ENCODE data around the gene ADAMTS12.
A peak's percentile ranks its signal among the peaks of the same experiment; 100 is the strongest.

ADAMTS12 gene

DNA sequence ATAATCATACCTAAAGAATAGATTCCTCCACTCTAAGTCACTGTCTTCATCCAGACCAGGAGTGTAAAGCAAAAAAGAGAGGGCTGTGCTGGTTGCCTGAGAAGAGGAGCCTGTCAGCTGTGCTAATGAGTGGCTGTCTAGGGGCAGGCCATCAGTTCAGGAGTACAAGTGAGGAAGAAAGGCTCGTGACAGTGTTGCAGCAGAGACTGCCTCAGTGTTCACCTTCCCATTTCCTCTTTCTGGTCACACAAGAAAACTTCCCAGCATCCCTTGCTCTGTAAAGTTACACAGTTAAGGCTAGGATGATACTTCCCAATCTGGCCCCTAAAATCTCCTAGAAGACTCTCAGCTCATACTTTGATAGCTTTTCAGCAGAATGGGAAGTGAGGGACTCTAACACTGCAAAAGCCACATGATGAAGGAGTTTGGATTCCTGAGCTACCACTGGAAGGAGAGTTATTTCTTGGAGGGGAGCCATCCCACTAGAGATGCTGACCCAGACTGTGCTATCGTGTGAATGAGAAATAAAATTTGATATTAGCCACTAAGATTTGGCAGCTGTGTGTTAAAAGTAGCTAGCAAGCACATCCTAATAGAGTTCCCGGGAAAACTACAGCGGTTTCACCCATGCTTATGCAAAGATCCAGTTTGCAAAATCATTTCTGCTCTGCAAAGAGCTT, 67.1 kb downstream of the ADAMTS12 start:
- DNase-seq, result no peak

DNA sequence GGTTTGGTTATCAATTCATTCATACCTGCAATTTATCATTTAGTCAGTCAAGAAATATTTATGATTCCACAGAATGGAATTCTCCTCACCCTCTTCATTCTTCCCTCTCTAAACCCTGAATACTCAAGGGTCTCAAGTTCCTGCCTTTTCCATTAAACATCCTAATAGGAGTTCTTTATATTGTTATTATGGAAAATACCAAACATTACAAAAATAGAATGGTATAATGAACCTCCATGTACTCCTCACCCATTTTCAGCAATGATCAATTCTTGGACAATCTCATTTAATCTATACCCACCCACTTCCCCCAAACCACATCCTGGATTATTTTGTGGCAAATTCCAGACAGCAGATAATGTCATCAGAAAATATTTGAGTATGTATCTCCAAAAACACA, 74.5 kb downstream of the ADAMTS12 start:
- in situ Hi-C loops (cut with HindIII; ENCODE audit: low pct_ligation_motif_present, low pct_unique_long_range_greater_than_20kb, low sequenced_read_pairs), result no loop called here
- no peak for DNase-seq

More for the DNA sequence above, 67.1 kb downstream of the ADAMTS12 start:
- in situ Hi-C loops (cut with HindIII; ENCODE audit: low pct_ligation_motif_present, low pct_unique_long_range_greater_than_20kb, low sequenced_read_pairs), result no loop called here

DNA sequence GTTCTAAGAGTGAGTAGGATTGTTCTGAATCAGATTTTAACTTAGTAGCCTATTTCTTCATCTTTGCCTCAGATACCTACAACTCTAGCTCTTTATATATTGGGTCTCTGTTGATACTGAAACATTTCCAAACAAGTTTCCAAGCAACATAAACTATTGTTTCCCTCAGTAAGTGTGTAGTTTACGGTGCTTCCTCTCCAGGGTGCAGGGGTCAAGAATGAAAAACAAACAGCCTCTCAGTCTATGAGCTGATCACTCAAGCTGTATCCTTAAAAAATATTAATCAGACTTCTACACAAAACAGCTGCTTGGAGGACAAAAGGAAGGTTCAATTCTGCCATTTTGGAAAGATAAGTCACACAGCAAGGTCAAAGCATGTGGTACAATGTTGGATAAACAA, 75.0 kb downstream of the ADAMTS12 start:
- in situ Hi-C loops (cut with HindIII; ENCODE audit: low pct_ligation_motif_present, low pct_unique_long_range_greater_than_20kb, low sequenced_read_pairs), result no loop called here
- no peak for DNase-seq

DNA sequence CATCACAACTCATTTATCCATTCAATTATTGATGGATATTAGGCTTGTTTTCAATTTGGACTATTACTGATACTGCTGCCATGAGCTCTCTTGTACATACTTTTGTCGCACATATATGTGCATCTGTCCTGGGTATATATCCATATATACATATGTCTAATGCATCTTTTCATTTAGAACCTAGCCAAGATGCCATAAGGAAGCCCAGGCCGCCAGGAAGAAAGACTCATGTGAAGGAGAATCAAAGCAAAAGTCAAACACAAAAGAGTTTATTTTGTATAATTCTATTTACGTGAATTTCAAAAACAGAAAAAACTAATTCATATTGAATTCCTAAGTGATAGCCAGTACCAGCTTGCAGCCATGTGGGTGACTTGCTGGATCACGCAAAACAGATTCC, 79.0 kb downstream of the ADAMTS12 start:
- in situ Hi-C loops (cut with HindIII; ENCODE audit: low pct_ligation_motif_present, low pct_unique_long_range_greater_than_20kb, low sequenced_read_pairs), result no loop called here
- DNase-seq, result no peak

DNA sequence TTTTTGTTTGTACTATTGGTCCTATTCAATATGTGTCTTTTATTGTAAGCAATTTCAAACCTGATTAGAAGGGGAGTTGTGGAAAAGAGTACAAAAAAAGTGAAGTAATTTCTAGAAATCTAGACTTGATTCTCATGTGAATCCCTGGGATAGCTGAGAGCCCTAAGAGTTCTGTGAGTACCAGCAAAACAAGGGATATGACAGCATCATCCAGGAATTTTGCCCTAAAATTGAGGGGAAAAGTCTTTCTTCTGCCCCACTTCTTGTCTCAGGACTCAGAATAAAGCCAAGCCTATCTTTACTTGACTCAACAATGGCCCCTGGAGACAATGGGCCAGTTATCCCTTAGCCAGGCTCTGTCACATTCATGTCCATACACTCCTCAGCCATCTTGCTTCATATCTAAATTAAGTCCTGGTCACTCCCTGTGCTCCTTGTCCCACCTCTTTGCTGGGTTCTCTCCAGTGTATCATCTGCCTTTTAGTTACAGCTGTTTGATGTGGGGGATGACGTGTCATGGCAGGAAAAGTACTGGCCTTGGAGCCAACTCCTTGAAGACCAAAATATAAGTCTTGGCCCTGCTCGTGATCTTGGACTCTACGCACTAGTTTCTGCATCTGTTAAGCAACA, 81.2 kb downstream of the ADAMTS12 start:
- no peak for DNase-seq
- in situ Hi-C loops (cut with HindIII; ENCODE audit: low pct_ligation_motif_present, low pct_unique_long_range_greater_than_20kb, low sequenced_read_pairs), result no loop called here

DNA sequence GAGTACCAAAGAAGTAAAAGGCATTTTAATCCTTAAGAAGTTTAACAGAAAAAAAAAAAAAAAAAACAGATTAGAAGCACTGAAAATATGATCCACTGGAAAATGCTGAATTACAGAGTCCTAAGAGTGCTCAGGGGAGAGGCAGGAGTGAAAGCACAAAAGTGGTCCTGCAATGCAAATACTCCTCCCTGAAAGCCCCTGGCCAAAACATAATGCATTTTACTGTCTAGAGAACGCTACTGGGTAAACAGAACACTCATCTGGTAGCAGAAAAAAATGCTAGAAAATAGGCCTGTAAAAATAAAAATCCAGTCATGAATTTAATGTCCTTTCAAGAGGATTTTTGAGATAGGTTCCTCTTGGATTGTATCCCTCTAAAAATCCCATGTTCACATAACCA, 81.9 kb downstream of the ADAMTS12 start:
- in situ Hi-C loops (cut with HindIII; ENCODE audit: low pct_ligation_motif_present, low pct_unique_long_range_greater_than_20kb, low sequenced_read_pairs), result no loop called here
- no peak for DNase-seq

DNA sequence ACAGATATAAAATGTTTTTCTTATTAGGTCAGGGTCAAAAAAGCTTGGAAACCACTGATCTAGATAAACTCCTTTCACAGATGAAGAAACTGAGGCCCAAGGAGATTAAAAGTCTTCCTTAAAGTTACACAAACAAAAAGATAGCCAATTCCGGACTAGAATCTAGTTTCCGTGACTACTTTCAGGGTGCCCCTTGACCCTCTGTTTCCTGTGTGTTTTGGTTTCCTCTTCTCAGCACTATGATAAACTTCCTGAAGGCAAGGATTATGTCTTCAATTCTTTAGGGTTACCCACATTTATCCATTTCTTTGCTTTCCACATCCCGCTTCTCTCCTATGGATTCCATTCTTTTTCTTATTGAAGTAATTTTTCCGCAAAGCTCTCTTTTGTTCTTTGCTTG, 83.1 kb downstream of the ADAMTS12 start:
- DNase-seq, result no peak
- in situ Hi-C loops (cut with HindIII; ENCODE audit: low pct_ligation_motif_present, low pct_unique_long_range_greater_than_20kb, low sequenced_read_pairs), result no loop called here

DNA sequence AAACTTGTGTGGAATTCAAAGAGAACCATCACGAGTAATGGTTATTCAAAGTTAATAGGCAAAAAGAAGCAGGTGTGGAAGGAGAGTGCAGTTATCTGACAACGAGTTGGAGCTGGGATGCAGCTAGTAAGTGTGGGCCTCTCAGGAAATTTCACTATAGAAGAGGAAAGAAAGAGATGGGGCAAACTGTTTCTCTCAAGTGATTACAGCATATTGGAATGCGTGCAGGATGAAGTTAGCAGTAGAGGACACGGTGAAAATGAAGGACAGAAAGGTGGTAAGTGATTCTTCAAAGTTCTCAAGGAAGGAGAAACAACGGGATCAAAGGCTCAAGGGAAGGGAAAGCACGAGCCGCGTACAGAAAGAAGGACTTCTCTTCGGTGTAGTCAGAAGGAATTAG, 84.0 kb downstream of the ADAMTS12 start:
- in situ Hi-C loops (cut with HindIII; ENCODE audit: low pct_ligation_motif_present, low pct_unique_long_range_greater_than_20kb, low sequenced_read_pairs), result no loop called here
- DNase-seq, result no peak

DNA sequence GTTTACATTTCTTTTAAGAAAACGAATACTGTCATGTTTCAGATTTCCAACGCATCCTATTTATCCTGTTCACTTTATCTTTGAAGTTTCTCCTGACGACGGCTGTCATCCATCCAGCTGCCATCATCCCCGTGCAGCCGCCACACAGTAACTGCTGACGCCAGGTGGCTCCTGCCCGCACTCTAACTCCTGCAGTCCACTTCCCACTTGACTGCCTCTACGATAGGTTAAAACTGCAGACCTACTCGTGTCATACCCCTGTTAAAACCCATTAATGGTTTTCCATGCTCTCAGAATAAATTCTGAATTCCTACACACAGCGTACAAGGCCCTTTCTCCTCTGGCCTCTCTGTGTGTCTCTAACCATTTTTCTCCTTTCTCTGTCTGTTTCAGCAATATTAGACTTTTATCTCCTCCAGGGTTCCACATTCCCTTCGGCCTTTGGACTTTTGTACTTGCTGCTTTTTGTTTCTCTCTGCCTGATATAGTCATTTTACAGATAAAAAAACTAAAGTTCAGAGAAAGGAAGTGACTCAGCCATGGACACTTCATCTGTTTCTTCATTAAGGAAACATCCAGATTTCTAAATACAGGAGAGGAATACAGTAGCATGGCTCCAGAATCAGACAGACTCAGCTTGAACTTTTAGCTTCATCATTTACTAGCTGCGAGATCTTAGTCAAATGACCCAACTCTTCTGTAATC, 84.9 kb downstream of the ADAMTS12 start:
- DNase-seq, result no peak
- in situ Hi-C loops (cut with HindIII; ENCODE audit: low pct_ligation_motif_present, low pct_unique_long_range_greater_than_20kb, low sequenced_read_pairs), result no loop called here

DNA sequence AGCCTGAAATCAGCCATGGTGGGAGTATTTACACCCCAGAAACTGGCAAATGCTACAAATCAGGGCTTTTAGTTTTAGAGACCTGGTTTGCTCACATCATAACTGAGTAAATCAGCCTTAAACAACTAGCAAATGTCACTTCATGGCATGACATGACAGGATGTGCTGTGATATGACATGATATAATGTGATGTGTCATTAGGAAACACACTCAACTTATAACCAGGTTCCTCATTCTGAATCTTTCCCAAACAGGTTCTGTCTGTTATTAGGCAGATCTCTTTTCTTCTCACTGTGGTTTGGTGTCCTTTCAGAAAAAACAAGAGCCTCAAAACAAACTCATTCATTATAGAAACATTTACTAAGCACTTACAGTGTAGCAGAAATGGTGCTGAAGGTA, 90.5 kb downstream of the ADAMTS12 start:
- DNase-seq, result no peak
- in situ Hi-C loops (cut with HindIII; ENCODE audit: low pct_ligation_motif_present, low pct_unique_long_range_greater_than_20kb, low sequenced_read_pairs), result no loop called here

DNA sequence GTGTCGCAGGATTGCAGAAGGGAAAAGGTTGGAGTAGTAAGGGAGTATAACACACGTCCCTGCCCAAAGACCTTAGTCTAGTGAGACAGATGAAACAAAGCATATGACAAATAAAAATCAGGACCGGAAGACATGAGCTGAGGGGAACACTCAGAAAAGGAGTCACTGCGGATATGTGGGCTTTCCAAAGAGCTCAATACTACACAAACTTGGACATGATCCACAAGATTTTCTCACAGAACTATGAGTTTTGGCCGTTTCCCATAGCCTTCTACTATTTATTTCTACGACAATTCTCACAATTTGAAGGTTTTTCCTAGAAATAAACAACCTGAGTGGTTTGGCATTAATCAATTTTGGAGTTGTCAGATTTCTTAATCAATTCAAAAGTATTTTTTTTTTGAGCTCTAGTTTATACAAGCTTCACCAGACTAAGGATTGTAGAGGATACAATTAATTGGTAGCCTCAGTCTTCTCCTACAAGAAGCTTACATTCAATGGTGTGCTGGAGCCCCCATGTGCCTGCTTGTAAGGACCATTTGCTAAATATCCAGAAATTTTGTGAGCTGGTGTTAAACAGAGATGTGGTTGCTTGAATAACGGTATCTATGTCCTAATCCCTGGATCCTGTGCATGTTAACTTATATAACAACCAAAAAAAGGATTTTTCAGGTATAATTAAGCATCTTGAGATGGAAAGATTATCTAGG, 91.4 kb downstream of the ADAMTS12 start:
- no peak for DNase-seq
- in situ Hi-C loops (cut with HindIII; ENCODE audit: low pct_ligation_motif_present, low pct_unique_long_range_greater_than_20kb, low sequenced_read_pairs), result no loop called here

DNA sequence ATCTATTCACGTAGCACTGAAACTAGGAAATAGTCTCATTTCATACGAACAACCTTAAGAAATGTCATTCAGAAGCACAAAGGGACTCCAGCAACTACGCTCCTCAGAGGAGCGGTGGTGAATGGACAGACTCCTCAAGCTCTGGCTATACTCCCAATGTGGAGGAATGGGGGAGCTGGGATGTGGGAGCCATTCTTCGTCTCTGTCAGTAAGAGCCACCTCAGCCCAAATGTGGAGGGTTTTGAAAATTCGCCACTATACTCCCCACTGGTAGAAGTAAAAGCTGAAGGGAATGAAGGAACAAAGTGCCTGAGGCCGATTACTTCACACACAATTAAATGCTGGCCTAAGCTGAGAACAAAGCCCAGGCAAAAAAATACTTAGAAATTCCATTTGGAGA, 96.3 kb downstream of the ADAMTS12 start:
- in situ Hi-C loops (cut with HindIII; ENCODE audit: low pct_ligation_motif_present, low pct_unique_long_range_greater_than_20kb, low sequenced_read_pairs), result no loop called here
- no peak for DNase-seq

DNA sequence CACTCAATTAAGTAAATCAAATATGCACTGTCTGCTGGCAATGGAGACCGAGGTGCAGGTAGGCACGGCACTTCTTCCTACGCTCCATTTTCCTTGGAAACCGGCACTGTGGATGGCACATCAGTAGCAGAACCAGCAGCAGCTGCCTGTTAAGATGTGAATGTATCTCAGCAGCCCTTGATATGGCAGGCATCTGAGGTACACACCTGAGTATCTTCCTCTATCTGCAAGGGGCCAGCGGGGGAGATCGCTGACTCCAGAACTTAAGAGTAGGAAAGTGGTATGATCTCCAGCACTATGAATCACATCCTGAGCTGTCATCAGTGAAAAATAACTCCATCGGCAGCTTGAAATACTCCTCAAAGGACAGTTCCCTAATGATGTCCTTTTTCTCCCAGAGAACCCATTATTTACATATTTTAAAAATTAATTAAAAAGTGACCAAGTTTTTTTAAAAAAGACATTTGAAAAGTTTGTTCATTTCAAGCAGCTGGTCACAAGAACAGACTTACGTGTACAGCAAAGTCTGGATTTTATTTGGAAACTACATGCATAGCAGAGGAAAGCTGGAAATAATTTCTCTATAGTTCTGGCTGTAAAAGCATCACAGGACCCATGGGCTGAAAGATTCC, 97.1 kb downstream of the ADAMTS12 start:
- DNase-seq, result no peak
- in situ Hi-C loops (cut with HindIII; ENCODE audit: low pct_ligation_motif_present, low pct_unique_long_range_greater_than_20kb, low sequenced_read_pairs), result no loop called here

DNA sequence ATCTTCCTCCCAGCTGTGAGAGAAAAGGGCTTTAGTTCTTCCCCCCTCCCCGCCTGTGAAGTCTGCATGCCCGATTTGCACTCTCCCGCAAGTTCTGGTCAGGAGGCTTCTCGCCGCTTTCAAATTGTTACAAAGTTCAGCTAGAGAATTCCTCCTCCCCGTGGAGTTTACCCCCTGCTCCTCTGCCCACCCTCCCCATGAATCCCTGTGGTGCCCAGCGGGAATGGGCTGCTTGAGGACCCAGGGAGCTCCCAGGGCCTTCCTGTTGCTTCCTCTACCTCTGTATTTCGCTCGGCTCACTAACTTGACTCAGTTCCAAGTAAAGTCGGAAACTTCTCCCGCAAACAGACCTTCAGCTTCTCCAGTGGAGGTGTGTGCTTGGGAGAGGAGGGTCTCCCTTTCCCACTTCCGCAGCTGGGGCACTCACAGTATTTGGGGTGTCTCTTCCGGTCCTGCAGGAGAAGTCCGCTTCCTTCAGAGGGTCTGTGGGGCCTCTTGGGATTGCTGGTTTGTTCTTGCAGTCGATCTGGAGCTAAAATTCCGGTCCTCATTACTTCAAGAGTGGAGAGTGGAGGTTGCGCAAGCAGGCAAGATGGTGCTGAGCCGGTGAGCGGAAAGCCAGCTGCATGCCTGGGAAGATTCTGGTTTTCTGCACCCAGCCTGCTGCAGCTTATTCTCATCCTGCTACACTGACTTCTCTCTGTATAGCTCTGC, 97.8 kb downstream of the ADAMTS12 start:
- in situ Hi-C loops (cut with HindIII; ENCODE audit: low pct_ligation_motif_present, low pct_unique_long_range_greater_than_20kb, low sequenced_read_pairs), result no loop called here
- no peak for DNase-seq

DNA sequence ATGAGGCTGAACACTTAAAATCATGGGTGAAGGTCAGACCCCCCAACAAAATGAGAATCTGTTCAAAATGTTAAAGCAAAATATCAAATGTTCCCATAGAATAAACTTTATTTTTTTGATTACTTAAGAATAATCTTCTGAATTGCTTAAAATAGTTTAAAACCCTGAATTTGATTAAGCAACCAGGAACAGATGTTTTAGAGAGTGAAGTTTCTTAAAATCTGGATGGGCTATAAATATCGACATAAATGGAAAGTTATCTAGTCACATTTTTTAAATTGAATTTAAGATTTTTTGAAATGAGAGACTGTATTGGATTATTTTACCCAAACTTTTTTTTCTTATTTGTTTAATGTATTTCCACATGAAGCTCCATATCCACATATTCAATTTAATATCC, 98.5 kb downstream of the ADAMTS12 start:
- DNase-seq, result no peak
- in situ Hi-C loops (cut with HindIII; ENCODE audit: low pct_ligation_motif_present, low pct_unique_long_range_greater_than_20kb, low sequenced_read_pairs), result no loop called here

DNA sequence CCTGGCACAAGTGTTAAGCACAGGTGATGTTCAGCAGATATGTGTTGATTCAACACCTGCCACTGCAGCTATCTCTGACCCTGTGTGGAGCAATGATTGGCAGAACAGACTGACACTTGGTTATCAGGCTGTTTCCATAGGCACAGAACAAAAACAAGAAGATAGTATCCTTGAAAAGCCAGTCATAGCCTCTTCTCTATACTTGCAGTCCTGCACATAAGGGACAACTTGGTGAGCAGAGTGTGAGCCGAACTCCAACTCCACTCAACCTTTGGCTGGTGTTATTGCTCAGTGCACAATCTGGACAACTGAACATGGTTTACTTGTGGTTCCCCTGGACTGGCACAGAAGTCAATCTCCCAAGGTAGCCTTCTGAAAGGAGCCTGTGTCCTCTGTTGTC, 99.2 kb downstream of the ADAMTS12 start:
- in situ Hi-C loops (cut with HindIII; ENCODE audit: low pct_ligation_motif_present, low pct_unique_long_range_greater_than_20kb, low sequenced_read_pairs), result no loop called here
- DNase-seq, result no peak

DNA sequence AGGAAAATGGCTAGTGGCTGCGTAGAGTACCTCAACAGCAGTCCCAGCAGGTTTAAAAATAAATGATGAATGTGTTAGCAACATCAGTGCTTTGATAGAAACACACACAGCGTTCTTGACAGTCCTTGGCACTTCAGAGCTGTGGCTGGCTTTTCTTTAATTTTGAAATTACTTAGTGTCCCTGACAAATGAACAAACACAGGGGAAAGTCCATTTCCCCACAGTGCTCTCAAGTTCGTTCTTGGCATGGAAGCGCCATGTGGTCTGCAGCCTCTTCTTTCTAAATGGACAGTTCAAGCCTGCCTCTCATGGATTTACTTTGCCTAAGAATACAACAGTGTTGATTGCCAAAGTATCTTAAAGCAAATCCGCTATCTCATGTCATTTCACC, 102.2 kb downstream of the ADAMTS12 start:
- in situ Hi-C loops (cut with HindIII; ENCODE audit: low pct_ligation_motif_present, low pct_unique_long_range_greater_than_20kb, low sequenced_read_pairs), result no loop called here
- DNase-seq, result no peak

DNA sequence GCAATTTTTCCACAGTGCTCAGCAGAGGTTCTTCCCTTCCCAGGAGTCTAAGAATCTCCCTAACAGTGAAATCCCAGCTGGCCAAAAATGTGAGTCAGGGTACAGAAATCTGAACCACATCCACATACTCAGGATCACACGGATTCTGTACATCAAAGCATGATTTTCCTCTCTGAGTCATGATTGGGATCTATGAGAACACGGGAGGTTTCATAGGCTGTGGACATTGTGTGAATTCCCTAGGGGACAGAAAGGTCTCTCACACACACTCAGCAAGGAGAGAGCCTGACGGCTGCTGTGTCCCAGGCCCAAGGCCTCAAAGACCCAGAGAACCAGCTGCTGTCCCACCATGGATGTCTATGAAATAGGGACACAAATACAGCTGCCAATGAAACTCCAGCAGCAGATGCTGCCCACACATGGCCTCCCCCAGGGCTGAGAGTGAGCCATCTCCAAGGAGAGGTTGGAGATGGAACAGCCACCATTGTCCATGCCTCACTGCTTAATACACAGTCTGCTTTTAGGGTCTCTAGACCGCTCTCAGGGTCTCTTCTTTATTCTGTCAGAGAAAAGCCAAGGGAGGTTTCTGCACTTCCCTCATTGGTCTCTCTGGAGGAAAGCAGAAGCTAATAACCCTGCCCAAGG, 102.7 kb downstream of the ADAMTS12 start:
- in situ Hi-C loops (cut with HindIII; ENCODE audit: low pct_ligation_motif_present, low pct_unique_long_range_greater_than_20kb, low sequenced_read_pairs), result no loop called here
- DNase-seq, result peak; percentile 62
